Esophagus squamous epithelium (tissue), 4 donors: ENCODE measurements around the gene FAM3B.

Experiments
- POLR2A ChIP-seq, 4 donors: fragments of 450-650 bp; IDR thresholded peaks; one replicate each; pipeline ENCODE4 v1.6.1; 2017; ENCODE audit warnings: antibody characterized with exemption in 4 of 4, mild to moderate bottlenecking in 4 of 4, moderate library complexity in 3 of 4
- TF ChIP-seq, protein P1 (sequence below), 6 experiments: fragments of 450-650 bp in 4 of 6; fragments of 200-600 bp in 2 of 6; sonication (generic) in 2 of 6; IDR thresholded peaks; one replicate each; pipeline ENCODE4 v1.5.1; 2016 to 2019; ENCODE audit warnings: antibody characterized with exemption in 6 of 6, mild to moderate bottlenecking in 4 of 6, moderate library complexity in 4 of 6

GRCh38 chr21:41358193-41359166 lies 41.9 kb downstream of the FAM3B start:
- TF ChIP-seq, protein P1, sequence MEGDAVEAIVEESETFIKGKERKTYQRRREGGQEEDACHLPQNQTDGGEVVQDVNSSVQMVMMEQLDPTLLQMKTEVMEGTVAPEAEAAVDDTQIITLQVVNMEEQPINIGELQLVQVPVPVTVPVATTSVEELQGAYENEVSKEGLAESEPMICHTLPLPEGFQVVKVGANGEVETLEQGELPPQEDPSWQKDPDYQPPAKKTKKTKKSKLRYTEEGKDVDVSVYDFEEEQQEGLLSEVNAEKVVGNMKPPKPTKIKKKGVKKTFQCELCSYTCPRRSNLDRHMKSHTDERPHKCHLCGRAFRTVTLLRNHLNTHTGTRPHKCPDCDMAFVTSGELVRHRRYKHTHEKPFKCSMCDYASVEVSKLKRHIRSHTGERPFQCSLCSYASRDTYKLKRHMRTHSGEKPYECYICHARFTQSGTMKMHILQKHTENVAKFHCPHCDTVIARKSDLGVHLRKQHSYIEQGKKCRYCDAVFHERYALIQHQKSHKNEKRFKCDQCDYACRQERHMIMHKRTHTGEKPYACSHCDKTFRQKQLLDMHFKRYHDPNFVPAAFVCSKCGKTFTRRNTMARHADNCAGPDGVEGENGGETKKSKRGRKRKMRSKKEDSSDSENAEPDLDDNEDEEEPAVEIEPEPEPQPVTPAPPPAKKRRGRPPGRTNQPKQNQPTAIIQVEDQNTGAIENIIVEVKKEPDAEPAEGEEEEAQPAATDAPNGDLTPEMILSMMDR (IDR thresholded peaks at IDR 0.05) = no peak
- no peak for TF ChIP-seq POLR2A (IDR thresholded peaks at IDR 0.05)
